Keratinocyte (primary cell): Measurements from ENCODE around the gene TRDN. TPM values are rescaled to one million over a fixed set of nuclear protein-coding genes. Genes with fewer than 3 reads are reported as not detected.

Experiments used
- DNase-seq: peaks from one replicate; pipeline ENCODE4 v3.0.0-alpha.2; 2011; ENCODE audit warnings: low read depth, missing footprints, low spot score
- FAIRE-seq: peaks from 2 replicates; lab custom pipeline; 2011; peaks lifted over from hg19 to GRCh38; lab: Jason Lieb, UNC
- H2AFZ ChIP-seq: 2 replicates; pipeline ENCODE4 v1.6.0; 2012; ENCODE audit warnings: low read length, control low read depth, inconsistent platforms; ENCODE audit not compliant: control insufficient read depth
- H3K27ac ChIP-seq: 2 replicates; pipeline ENCODE4 v1.5.1; 2011; ENCODE audit warnings: low read length; ENCODE audit not compliant: control insufficient read depth, insufficient read depth
- H3K27me3 ChIP-seq: 3 replicates; pipeline ENCODE4 v1.6.0; 2011; ENCODE audit warnings: low read length; ENCODE audit not compliant: control insufficient read depth, insufficient read depth; ENCODE audit errors: extremely low read depth
- H3K36me3 ChIP-seq, 2 experiments: 2 replicates in 1 of 2; 3 replicates in 1 of 2; pipeline ENCODE4 v1.5.1; 2011; ENCODE audit warnings: low read length in 2 of 2, mild to moderate bottlenecking in 1 of 2; ENCODE audit not compliant: control insufficient read depth in 2 of 2, insufficient read depth in 2 of 2; ENCODE audit errors: extremely low read depth in 1 of 2
- H3K4me1 ChIP-seq: 3 replicates; pipeline ENCODE4 v1.5.1; 2011; ENCODE audit warnings: low read length; ENCODE audit not compliant: control insufficient read depth, insufficient read depth; ENCODE audit errors: extremely low read depth
- H3K4me2 ChIP-seq: 3 replicates; pipeline ENCODE4 v1.6.0; 2011; ENCODE audit warnings: low read depth, low read length; ENCODE audit not compliant: control insufficient read depth, insufficient read depth; ENCODE audit errors: extremely low read depth
- H3K4me3 ChIP-seq, 3 experiments: fragments of 200-600 bp in 1 of 3; sonication (generic) in 1 of 3; 2 replicates in 2 of 3; 3 replicates in 1 of 3; pipeline ENCODE4 v1.5.1; 2011 to 2016; ENCODE audit warnings: low read length in 3 of 3, mild to moderate bottlenecking in 3 of 3, control low read depth in 2 of 3, inconsistent platforms in 1 of 3, low read depth in 1 of 3, mixed read lengths in 1 of 3, mixed run types in 1 of 3, moderate library complexity in 1 of 3; ENCODE audit not compliant: control insufficient read depth in 2 of 3, insufficient read depth in 2 of 3; ENCODE audit errors: extremely low read depth in 1 of 3
- H3K79me2 ChIP-seq: 2 replicates; pipeline ENCODE4 v1.6.0; 2012; ENCODE audit warnings: low read length; ENCODE audit not compliant: control insufficient read depth, insufficient read depth
- H3K9ac ChIP-seq: 3 replicates; pipeline ENCODE4 v1.6.0; 2011; ENCODE audit warnings: low read length; ENCODE audit not compliant: control insufficient read depth, insufficient read depth; ENCODE audit errors: extremely low read depth
- H3K9me1 ChIP-seq: 3 replicates; pipeline ENCODE4 v1.6.0; 2011; ENCODE audit warnings: low read length; ENCODE audit not compliant: control insufficient read depth, insufficient read depth; ENCODE audit errors: extremely low read depth
- H3K9me3 ChIP-seq: 2 replicates; pipeline ENCODE4 v1.5.1; 2012; ENCODE audit warnings: low read depth, low read length; ENCODE audit not compliant: control insufficient read depth
- H4K20me1 ChIP-seq: 3 replicates; pipeline ENCODE4 v1.6.0; 2011; ENCODE audit warnings: low read length; ENCODE audit not compliant: control insufficient read depth, insufficient read depth; ENCODE audit errors: extremely low read depth
- EZH2 ChIP-seq: IDR thresholded peaks from one replicate; pipeline ENCODE4 v1.6.1; 2012; ENCODE audit warnings: inconsistent platforms, mild to moderate bottlenecking, low read length, moderate library complexity
- dilution Hi-C: fragments of 300-500 bp; cut with MboI; formaldehyde crosslinking; loops from one replicate; pipeline ENCODE4 v1.7.0; 2020; ENCODE audit warnings: low sequenced_read_pairs; ENCODE audit not compliant: extremely low pct_ligation_motif_present
- polyA plus RNA-seq, 5 experiments: library from polyadenylated mRNA; depleted of rRNA in 3 of 5; stranded (reverse) in 3 of 5; stranded (forward) in 1 of 5; unstranded in 1 of 5; fragments of >200 nt; gene quantifications; 1 replicate in 1 of 5; 2 replicates in 3 of 5; 3 replicates in 1 of 5; pipeline versions ENCODE4 v1.2.1 to v1.2.3, GENCODE V29; 2011 to 2012; ENCODE audit warnings: missing spikeins in 2 of 5, low read depth in 1 of 5, low replicate concordance in 1 of 5
- TF ChIP-seq, protein P1 (sequence below), 3 experiments: IDR thresholded peaks in 1 of 3; conservative IDR thresholded peaks in 1 of 3; optimal IDR thresholded peaks in 1 of 3; 2 replicates in 2 of 3; 3 replicates in 1 of 3; pipeline versions ENCODE3 to v1.5.1; 2011; ENCODE audit warnings: low read length in 3 of 3, mild to moderate bottlenecking in 3 of 3, moderate library complexity in 2 of 3, control low read depth in 1 of 3, inconsistent platforms in 1 of 3; ENCODE audit not compliant: insufficient read depth in 2 of 3; ENCODE audit errors: extremely low read depth in 1 of 3

Gene TRDN
- polyA plus RNA-seq, 1 donor (not counting 4 experiments of a cell fraction or from before 2014, with no cell fraction given), result not detected

DNA sequence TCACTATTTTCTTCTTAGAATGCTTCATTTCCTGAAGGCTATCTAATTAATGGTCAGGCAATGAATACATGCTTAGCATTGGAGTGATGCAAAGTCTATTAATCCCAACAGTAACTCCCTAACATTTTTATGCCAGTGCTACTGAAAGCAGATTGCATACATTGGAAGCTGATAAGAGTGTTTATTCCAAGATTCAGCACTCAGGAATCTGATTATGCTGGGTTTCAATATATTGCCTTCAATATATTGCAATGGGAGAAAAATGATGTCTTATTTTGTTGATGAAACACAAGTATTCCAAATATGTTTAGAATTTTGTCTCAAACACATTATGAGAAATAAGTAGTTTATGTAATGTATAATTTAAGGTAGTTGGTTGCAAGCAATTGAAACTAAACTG is 26.7 kb upstream of the TRDN start:
- no peaks in the 10 kb centered on the region for H4K20me1 ChIP-seq
- TF ChIP-seq, protein P1, sequence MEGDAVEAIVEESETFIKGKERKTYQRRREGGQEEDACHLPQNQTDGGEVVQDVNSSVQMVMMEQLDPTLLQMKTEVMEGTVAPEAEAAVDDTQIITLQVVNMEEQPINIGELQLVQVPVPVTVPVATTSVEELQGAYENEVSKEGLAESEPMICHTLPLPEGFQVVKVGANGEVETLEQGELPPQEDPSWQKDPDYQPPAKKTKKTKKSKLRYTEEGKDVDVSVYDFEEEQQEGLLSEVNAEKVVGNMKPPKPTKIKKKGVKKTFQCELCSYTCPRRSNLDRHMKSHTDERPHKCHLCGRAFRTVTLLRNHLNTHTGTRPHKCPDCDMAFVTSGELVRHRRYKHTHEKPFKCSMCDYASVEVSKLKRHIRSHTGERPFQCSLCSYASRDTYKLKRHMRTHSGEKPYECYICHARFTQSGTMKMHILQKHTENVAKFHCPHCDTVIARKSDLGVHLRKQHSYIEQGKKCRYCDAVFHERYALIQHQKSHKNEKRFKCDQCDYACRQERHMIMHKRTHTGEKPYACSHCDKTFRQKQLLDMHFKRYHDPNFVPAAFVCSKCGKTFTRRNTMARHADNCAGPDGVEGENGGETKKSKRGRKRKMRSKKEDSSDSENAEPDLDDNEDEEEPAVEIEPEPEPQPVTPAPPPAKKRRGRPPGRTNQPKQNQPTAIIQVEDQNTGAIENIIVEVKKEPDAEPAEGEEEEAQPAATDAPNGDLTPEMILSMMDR (optimal IDR thresholded peaks at IDR 0.05 in 1 of 3, IDR thresholded peaks at IDR 0.05 in 1 of 3, conservative IDR thresholded peaks at IDR 0.05 in 1 of 3; ENCODE audit: extremely low read depth in 1 of 3, insufficient read depth in 2 of 3, low read length in 3 of 3), result no peak
- TF ChIP-seq EZH2, result no peak
- dilution Hi-C loops, result no loop called here
- FAIRE-seq, result no peak
- H3K27me3 ChIP-seq, result no peaks in the 10 kb centered on the region
- H3K9me3 ChIP-seq, result no peaks in the 10 kb centered on the region
- H2AFZ ChIP-seq, result no peak overlapping the region
- no peak overlapping the region for H3K27ac ChIP-seq
- H3K4me3 ChIP-seq, result no peak overlapping the region
- no peaks in the 10 kb centered on the region for H3K79me2 ChIP-seq
- no peaks in the 10 kb centered on the region for H3K36me3 ChIP-seq
- no peaks in the 10 kb centered on the region for H3K9me1 ChIP-seq
- no peaks in the 10 kb centered on the region for H3K4me1 ChIP-seq
- DNase-seq, result no peak
- H3K9ac ChIP-seq, result no peak overlapping the region
- no peak overlapping the region for H3K4me2 ChIP-seq

DNA sequence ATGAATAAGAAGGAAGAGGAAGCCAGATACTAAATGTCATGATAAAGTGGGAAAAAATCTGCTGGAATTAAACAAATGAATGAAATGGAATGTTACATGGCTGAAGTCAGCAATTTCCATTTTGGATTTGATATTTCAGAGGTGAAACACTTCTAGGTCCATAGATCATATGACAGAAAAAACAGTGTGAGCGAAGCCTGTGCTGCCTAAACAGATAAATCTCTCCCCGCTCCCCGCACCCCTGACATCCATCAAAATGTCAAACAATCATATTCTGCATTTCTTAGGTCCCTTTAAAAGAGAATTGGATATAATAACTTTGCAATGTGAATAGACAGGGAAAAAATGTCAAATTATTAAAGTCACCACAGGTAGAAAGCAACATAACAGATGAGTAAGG is 26.0 kb upstream of the TRDN start:
- dilution Hi-C loops, result no loop called here
- Histone ChIP-seq H3K4me3 (no peak overlapping the region), H3K27me3 (no peaks in the 10 kb centered on the region), H4K20me1 (no peaks in the 10 kb centered on the region), H3K9ac (no peak overlapping the region), H3K79me2 (no peaks in the 10 kb centered on the region), H2AFZ (no peak overlapping the region), H3K4me1 (no peaks in the 10 kb centered on the region), H3K4me2 (no peak overlapping the region), H3K36me3 (no peaks in the 10 kb centered on the region), H3K9me1 (no peaks in the 10 kb centered on the region), H3K9me3 (no peaks in the 10 kb centered on the region), H3K27ac (no peak overlapping the region)
- DNase-seq (no peak), FAIRE-seq (no peak)
- TF ChIP-seq, protein P1 (optimal IDR thresholded peaks at IDR 0.05 in 1 of 3, IDR thresholded peaks at IDR 0.05 in 1 of 3, conservative IDR thresholded peaks at IDR 0.05 in 1 of 3; ENCODE audit: extremely low read depth in 1 of 3, insufficient read depth in 2 of 3, low read length in 3 of 3), result no peak
- TF ChIP-seq EZH2, result no peak
